GM19193 (cell line): ENCODE results near the gene ASAP2.

ENCODE experiments used
- POLR2A ChIP-seq: IDR thresholded peaks from 4 replicates; pipeline ENCODE4 v1.6.1; 2011; ENCODE audit not compliant: insufficient read depth, insufficient read length; ENCODE audit errors: extremely low read depth

ASAP2 gene

DNA sequence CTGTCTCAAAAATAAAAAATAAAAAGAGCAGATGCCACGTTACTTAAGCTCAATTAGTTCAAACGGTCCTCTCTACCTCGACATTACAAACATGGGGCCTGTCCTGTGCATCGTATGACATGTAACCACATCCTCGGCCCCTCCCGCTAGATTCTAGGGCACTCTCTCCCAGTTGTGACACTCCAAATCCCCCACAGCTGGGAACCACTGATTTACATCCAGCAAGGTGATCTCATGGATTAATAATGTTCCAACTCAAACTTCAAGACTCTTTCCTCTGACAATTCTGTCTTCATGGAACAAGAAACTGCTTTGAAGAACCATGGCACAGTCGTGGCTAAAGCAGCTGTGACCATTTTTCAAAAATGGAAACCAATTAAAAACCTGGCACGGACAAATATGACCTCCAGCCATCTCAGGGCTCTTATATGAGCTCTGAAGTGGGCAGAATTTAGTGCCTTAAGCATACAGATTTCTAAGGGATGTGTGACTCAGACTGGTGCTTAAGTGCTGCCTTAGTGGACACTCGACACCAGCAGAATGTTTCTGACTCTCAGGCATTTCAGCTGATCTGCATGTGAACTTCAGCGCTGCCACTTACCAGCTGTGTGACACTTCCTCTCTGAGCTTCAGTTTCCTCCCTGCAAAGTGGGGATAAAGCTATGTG, 31.7 kb upstream of the ASAP2 start:
- TF ChIP-seq POLR2A = no peak

DNA sequence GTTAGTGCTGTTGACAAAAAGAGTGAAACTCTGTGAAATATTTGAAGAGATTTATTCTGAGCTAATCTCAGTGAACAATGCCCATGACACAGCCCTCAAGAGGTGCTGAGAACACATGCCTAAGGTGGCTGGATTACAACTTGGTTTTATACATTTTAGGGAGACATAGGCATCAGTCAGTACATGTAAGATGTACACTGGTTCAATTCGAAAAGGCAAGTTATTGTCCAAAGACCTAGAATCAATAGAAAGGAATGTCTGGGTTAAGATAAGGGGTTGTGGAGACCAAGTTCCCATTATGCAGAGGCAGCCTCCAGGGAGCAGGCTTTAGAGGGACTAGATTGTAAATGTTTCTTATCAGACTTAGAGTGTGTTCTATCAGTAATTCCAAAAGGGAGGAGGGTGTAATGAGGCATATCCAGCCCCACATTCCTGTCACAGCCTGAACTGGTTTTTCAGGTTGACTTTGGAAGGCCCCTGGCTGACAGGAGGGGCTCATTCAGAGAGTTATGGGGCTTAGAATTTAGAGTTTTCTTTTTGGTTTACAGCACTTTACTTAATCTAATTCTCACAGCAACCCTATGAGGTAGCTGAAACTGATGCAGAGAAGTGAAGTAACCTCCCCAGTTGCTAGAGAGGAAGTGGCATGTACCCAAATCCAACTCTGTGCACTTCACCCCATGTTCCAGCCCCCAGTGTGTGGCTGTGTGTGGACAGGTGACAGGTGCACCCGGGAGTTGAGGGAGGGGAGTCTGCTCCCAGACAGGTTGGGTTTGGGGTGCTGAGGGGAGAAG, 28.3 kb upstream of the ASAP2 start:
- no peak for TF ChIP-seq POLR2A

DNA sequence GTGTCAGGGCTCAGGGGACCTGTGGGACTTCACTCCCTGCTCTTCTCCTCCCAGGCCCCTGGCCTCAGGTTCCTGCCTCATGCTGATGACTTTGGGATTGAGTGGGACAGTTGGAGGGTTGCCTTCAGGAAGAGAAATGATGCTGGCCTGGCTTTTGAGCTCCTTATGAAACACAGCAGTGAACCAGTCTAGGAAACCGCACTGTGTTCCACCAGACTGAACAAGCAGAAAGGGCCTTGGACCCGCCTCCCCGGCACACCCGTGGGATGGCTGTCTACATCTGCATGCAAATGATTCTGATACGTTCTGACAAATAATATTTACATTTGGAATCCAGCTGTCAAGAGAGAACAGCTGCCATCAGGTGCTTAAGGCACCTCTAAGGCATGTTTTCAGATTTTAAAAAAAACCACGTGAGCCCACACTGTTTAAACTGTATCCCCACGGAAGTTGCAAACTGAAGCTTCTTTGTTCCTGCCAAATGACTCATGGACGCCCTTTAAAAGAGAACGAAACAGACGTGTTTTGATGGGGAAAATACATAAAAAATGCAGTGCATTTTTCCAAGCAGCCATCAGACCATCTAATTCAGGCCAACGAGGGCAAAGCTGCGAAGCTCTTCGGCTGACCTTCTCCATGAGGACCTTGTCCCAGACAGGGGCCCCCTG, 27.6 kb upstream of the ASAP2 start:
- TF ChIP-seq POLR2A = no peak

DNA sequence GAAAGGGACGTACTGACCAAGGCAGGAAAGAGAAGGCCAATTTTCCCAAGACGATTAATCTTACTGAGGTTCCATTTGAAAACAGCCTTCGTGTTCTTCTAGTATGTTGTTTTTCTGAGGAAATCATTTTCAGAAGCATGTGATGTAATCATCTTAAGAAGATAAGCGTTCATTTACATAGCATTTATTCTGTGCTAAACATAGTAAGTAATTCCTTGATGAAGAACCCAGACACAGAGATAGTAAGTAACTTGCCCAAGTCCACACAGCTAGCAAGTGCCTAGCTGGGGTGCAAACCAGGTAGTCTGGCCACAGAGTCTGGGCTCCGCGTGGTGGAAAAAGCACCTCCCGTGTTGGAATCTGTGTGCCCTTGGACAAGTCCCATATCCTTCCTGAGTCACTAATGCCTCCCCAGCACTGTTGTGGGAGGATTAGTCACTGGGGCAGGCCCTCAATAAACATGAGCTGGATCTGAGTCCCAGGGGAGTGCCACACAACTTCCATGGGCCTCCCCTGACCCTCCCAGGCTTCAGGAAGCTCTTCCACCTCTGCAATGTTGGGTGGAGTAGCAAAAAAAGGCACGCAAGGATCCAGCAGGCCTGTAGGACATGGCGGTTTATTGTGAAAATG, 26.9 kb upstream of the ASAP2 start:
- TF ChIP-seq POLR2A = no peak

DNA sequence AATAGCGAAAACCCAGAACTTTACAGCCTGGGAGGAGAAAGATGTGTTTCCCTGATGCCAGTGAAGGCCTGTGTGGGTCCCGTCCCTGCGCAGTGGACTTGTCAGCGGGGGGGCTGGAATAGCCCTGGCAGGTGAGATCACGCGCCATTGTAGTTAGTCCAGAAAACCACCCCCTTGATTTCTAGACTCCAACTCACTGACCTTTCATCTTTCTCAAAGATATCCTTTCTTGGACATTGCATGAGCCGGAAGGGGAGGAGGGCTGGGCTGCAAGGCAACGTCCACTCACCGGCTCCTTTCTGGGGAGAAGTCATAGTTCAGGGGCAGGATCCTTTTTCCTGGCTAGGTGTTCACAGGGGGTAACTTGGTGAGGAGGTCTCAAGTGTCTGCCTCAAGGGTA, 22.3 kb upstream of the ASAP2 start:
- TF ChIP-seq POLR2A = no peak

GRCh38 chr2:9187620-9188214, 18.9 kb upstream of the ASAP2 start:
- no peak for TF ChIP-seq POLR2A

DNA sequence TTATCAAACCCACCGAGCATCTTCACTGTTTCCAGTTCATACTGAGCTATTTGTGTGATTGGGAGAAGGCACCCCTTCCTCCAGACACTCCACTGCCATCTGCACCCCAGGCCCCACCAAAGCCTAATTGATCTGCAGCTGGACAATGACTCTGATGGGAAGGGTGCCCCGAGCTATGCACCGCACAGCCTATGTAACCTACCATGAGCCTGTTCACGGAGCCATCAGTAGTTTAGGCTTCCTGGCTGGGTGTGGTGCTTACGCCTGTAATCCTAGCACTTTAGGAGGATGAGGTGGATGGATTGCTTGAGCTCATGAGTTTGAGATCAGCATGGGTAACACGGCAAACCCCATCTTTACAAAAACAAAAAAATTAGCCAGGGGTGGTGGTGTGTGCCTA, 17.8 kb upstream of the ASAP2 start:
- TF ChIP-seq POLR2A = no peak

DNA sequence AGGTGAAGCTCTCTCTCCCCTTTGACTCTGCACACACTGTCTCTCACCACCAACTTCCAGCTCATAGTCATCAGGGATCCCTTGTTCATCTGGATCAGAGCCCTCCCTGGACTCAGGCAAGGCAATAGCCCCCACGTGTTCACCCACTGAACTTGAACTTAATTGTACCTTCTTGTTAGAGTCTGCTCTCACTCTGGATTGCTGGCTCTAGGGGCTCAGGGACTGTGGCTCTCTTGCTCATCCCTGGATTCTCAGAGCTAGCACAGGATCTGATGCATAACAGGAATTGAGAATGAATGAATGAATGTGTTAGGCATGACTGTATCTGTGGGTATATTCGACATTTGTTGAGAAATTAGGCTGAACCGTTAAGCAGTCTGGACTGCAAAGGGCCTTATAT, 16.7 kb upstream of the ASAP2 start:
- no peak for TF ChIP-seq POLR2A

DNA sequence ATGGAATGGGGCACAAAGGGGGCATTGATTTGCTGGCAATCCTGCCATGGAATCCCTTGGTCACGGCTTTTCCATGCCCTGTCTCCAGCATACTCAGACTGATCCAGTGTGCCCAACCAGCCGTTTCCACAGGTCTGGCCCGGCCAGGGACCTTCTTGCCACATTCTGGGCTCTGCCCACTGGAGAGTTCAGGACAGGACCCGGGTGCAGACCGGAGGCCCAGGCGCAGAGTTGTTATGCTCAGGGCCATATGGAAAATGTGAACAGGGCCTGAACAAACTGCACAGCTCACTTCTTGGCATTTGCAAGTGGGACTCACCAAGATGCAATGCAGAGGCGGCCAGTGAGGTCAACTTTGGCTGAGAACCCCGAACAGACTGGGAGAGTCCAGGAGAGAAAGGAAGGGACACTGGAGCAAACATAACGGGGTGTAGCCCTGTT, 15.6 kb upstream of the ASAP2 start:
- TF ChIP-seq POLR2A = no peak

GRCh38 chr2:9192712-9193111, 13.9 kb upstream of the ASAP2 start:
- TF ChIP-seq POLR2A = no peak

DNA sequence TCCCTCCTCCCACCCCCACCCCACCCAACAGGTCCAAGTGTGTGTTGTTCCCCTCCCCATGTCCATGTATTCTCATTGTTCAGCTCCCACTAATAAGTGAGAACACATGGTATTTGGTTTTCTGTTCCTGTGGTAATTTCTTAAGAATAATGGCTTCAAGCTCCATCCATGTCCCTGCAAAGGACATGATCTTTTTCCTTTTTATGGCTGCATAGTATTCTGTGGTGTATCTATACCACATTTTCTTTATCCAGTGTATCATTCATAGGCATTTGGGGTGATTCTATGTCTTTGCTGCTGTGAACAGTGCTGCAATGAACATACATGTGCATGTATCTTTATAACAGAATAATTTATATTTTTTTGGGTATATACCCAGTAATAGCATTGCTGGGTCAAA, 12.3 kb upstream of the ASAP2 start:
- no peak for TF ChIP-seq POLR2A

- no peak for TF ChIP-seq POLR2A
Observed at GRCh38 chr2:9196637-9197036, 10.0 kb upstream of the ASAP2 start.

- no peak for TF ChIP-seq POLR2A
Observed at GRCh38 chr2:9197916-9198315, 8.7 kb upstream of the ASAP2 start.

DNA sequence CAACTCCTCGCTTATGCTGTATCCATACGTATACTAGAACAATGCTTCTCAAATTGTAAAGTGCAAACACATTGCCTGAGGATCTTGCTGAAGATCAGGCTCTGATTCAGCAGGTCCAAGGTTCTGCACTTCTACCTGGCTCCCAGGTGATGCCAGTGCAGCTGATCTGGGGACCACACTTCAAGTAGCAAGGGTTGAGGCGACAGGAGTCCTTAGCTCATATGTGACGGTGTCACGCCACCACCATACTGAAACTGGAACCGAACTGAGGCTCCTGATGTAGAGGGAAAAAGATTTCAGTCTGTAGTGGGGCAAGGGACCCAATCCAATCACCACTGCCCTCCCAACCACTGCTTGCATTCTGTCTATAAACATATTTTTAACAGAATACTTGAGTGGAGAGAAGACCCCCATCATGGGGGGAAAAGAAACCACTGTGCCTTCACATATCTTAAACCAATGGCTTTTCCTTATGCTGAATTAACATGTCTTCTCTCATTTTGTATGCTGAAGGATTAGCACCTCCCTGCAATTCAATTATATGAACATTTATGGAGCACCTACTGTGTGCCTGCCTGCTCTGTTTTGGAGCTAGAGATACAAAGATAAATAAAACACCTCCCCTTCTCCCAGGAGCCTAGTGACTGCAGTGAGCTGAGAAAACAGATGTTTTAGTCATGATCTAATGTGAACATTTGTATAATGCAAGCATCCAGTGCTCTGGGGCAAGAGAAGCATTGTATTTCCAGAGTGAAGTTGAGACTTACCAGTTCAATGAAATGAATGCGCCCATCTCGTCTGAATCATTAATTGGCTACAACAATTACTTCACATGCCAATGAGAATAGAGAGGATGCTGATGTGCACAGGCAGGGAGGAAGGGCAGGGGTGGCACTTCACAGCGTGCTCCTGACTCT, 6.6 kb upstream of the ASAP2 start:
- no peak for TF ChIP-seq POLR2A
